ENCODE results near the gene ATOX1.

ATOX1 gene

GRCh38 chr5:151770383-151771258, 12.2 kb upstream of the ATOX1 start:
- no peak for DNase-seq

GRCh38 chr5:151766975-151767374, 8.5 kb upstream of the ATOX1 start:
- DNase-seq, result no peak

GRCh38 chr5:151764801-151765200, 6.4 kb upstream of the ATOX1 start:
- no peak for DNase-seq

- no peak for DNase-seq
Measured at GRCh38 chr5:151758141-151758429, 346 bp downstream of the ATOX1 start.

GRCh38 chr5:151757233-151758140, 944 bp downstream of the ATOX1 start:
- no peak for DNase-seq

GRCh38 chr5:151755383-151755782, 3.0 kb downstream of the ATOX1 start:
- DNase-seq, result no peak

- no peak for DNase-seq
Measured at GRCh38 chr5:151751593-151751992, 6.8 kb downstream of the ATOX1 start.

GRCh38 chr5:151751091-151751490, 7.3 kb downstream of the ATOX1 start:
- peak; percentile 27 for DNase-seq

- no peak for DNase-seq
Measured at GRCh38 chr5:151750121-151750520, 8.3 kb downstream of the ATOX1 start.

- peak; percentile 62 for DNase-seq
Measured at GRCh38 chr5:151745071-151745705, 13.2 kb downstream of the ATOX1 start.

- no peak for DNase-seq
Measured at GRCh38 chr5:151743530-151743929, 14.9 kb downstream of the ATOX1 start.

- no peak for DNase-seq
Measured at GRCh38 chr5:151742870-151743294, 15.5 kb downstream of the ATOX1 start.

- no peak for DNase-seq
Measured at GRCh38 chr5:151741678-151742423, 16.6 kb downstream of the ATOX1 start.

- DNase-seq, result no peak
Measured at GRCh38 chr5:151740958-151741373, 17.5 kb downstream of the ATOX1 start.

GRCh38 chr5:151740336-151740942, 18.0 kb downstream of the ATOX1 start:
- DNase-seq, result peak; percentile 43

GRCh38 chr5:151739939-151740335, 18.5 kb downstream of the ATOX1 start:
- DNase-seq, result no peak

- DNase-seq, result no peak
Measured at GRCh38 chr5:151739395-151739794, 19.0 kb downstream of the ATOX1 start.

GRCh38 chr5:151738125-151738848, 20.1 kb downstream of the ATOX1 start:
- DNase-seq, result no peak

GRCh38 chr5:151737431-151737830, 21.0 kb downstream of the ATOX1 start:
- no peak for DNase-seq

- DNase-seq, result no peak
Measured at GRCh38 chr5:151735646-151736045, 22.8 kb downstream of the ATOX1 start.

- DNase-seq, result no peak
Measured at GRCh38 chr5:151734064-151734408, 24.4 kb downstream of the ATOX1 start.
